Measurements from ENCODE around the gene ANKRD13A. TPM values are rescaled to one million over a fixed set of nuclear protein-coding genes. Genes with fewer than 3 reads are reported as not detected.

Gene ANKRD13A
- total RNA-seq, 2 donors from 2014 or later: 33.0 to 35.0 TPM

GRCh38 chr12:110001596-110001995, 2.4 kb downstream of the ANKRD13A start:
- no peak for TF ChIP-seq CTCF (IDR thresholded peaks at IDR 0.05)
- no peak for TF ChIP-seq POLR2A (IDR thresholded peaks at IDR 0.05)
- 89 to 94% methylated on average over 4 of the region's 4 CpGs for WGBS, 2 donors
- Histone ChIP-seq H3K4me3 (no peak overlapping the region), H3K9me3 (no peaks in the 10 kb centered on the region), H3K27ac (peak overlapping the region in 2 of 4 donors; percentile 60 to 75), H3K27me3 (no peaks in the 10 kb centered on the region), H3K4me1 (peaks cover 37% of the 10 kb centered on the region), H3K36me3 (replicated peaks in 1 of 2; ENCODE audit: insufficient read depth in 1 of 2, low read depth in 2 of 2) (no peaks in the 10 kb centered on the region)
- intact Hi-C loops (cut with DNase I): no loop called here
- no peak for ATAC-seq
- DNase-seq: no peak

- H3K36me3 ChIP-seq (replicated peaks in 1 of 2; ENCODE audit: insufficient read depth in 1 of 2, low read depth in 2 of 2): no peaks in the 10 kb centered on the region
- intact Hi-C loops (cut with DNase I): no loop called here
- no peak overlapping the region for H3K4me3 ChIP-seq
- DNase-seq (peak in 2 of 4 donors; percentile 20 to 25), ATAC-seq (no peak)
- H3K4me1 ChIP-seq: peaks cover 37% of the 10 kb centered on the region
- TF ChIP-seq CTCF (IDR thresholded peaks at IDR 0.05) (no peak), POLR2A (IDR thresholded peaks at IDR 0.05) (no peak)
- no peaks in the 10 kb centered on the region for H3K9me3 ChIP-seq
- 62 to 67% methylated on average over 6 to 8 of the region's 8 CpGs for WGBS, 2 donors
- peak overlapping the region in 3 of 4 donors; percentile 46 to 75 (median 60) for H3K27ac ChIP-seq
- no peaks in the 10 kb centered on the region for H3K27me3 ChIP-seq
These were observed 3.7 kb downstream of the ANKRD13A start for GRCh38 chr12:110002676-110003515.

GRCh38 chr12:110004598-110004997, 5.4 kb downstream of the ANKRD13A start:
- Histone ChIP-seq H3K27ac (no peak overlapping the region), H3K27me3 (no peaks in the 10 kb centered on the region), H3K36me3 (replicated peaks in 1 of 2; ENCODE audit: insufficient read depth in 1 of 2, low read depth in 2 of 2) (no peaks in the 10 kb centered on the region), H3K4me3 (no peak overlapping the region), H3K9me3 (no peaks in the 10 kb centered on the region), H3K4me1 (peaks cover 37% of the 10 kb centered on the region)
- intact Hi-C loops (cut with DNase I): no loop called here
- ATAC-seq: no peak
- TF ChIP-seq CTCF (IDR thresholded peaks at IDR 0.05) (no peak), POLR2A (IDR thresholded peaks at IDR 0.05) (no peak)
- DNase-seq: no peak
- WGBS, 2 donors: 73 to 76% methylated on average over 4 of the region's 4 CpGs

- TF ChIP-seq CTCF (IDR thresholded peaks at IDR 0.05) (no peak), POLR2A (IDR thresholded peaks at IDR 0.05) (no peak)
- H3K27ac ChIP-seq: no peak overlapping the region
- 90 to 92% methylated on average over 7 of the region's 7 CpGs for WGBS, 2 donors
- DNase-seq (no peak), ATAC-seq (no peak)
- no peaks in the 10 kb centered on the region for H3K36me3 ChIP-seq (replicated peaks in 1 of 2; ENCODE audit: insufficient read depth in 1 of 2, low read depth in 2 of 2)
- no peaks in the 10 kb centered on the region for H3K9me3 ChIP-seq
- intact Hi-C loops (cut with DNase I): no loop called here
- no peaks in the 10 kb centered on the region for H3K27me3 ChIP-seq
- H3K4me1 ChIP-seq: peaks cover 32% of the 10 kb centered on the region
- no peak overlapping the region for H3K4me3 ChIP-seq
These were observed 6.2 kb downstream of the ANKRD13A start for GRCh38 chr12:110005319-110005973.

Data from body of pancreas (tissue), 4 donors.